GM10248 (cell line): ENCODE data around the gene RUNDC1.

Experiments
- CTCF ChIA-PET: fragments of 300-600 bp; sonication (Branson Sonifier 250); formaldehyde crosslinking; extraction: SDS; loops from one replicate; lab custom pipeline; 2021; ENCODE audit warnings: antibody characterized with exemption; lab: Yijun Ruan, JAX
- POLR2A ChIA-PET: fragments of 350-650 bp; sonication (Branson Sonifier 250); formaldehyde crosslinking; extraction: SDS; loops from one replicate; lab custom pipeline; 2020; ENCODE audit warnings: antibody characterized with exemption; lab: Yijun Ruan, JAX
- DNase-seq: peaks from one replicate; pipeline ENCODE4 v3.0.0; 2012; ENCODE audit errors: extremely low spot score
- CTCF ChIP-seq: IDR thresholded peaks from 2 replicates; pipeline ENCODE4 v1.5.1; 2012; ENCODE audit warnings: mild to moderate bottlenecking, low read depth; ENCODE audit errors: extremely low read depth, missing control alignments, control extremely low read depth

The RUNDC1 gene

GRCh38 chr17:43018008-43018853 lies 37.9 kb downstream of the RUNDC1 start:
- DNase-seq, result no peak
- CTCF ChIA-PET, result interaction anchor here (1.0 to 2.6 kb wide), 4 partner anchors 9 to 30 kb away, joined by 3 to 6 read pairs (median 4); partner anchors contain the start of gene RPL27
- POLR2A ChIA-PET, result interaction anchor here (0.6 to 1.3 kb wide), 4 partner anchors 10 to 297 kb away, joined by 3 to 4 read pairs (median 4); partner anchors contain the start of gene IFI35
- no peak for TF ChIP-seq CTCF

DNA sequence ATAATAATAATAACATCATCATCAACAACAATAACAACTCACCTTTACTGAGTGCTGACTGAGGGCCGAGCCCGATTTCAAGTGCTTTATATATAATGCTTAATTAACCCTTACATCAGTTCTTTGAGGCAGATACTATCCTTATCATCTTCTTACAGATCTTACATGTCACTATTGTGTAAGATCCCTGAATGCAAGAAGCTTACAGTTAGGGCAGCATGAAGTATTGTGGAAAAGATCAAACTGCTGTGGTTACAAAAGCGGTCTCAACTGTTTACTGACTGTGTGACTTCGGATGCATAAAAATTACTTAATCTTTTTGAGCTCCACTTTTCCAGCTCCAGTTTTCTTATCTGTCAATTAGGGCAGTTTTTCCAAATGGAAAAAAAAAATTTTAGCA lies 38.6 kb downstream of the RUNDC1 start:
- ChIA-PET POLR2A (interaction anchor here (0.6 kb wide), 2 partner anchors 11 to 187 kb away, joined by 4 read pairs; no protein-coding TSS in a partner anchor), CTCF (interaction anchor here (1.0 to 2.6 kb wide), 3 partner anchors 10 to 29 kb away, joined by 3 to 6 read pairs (median 3); partner anchors contain the start of gene RPL27)
- TF ChIP-seq CTCF, result no peak
- no peak for DNase-seq

DNA sequence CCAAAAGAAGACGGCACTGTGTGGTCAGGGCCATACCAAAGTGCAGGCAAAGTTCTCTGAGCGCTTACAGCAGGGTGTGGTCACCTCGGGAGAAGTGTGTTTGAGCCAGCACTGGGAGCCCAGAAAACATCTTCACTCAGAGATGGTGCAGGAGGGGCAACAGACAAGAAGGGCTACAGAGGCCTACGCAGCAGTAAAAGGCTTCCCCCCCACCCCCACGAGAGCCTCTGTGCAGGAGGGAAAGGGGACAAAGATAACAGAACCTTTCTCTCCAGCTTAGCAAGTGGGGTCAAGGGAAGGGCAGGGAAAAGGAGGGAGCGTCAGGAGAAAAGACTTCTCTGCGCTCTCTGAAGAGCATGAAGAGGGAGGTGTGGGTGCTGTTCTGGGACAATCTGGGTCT lies 39.1 kb downstream of the RUNDC1 start:
- no peak for TF ChIP-seq CTCF
- CTCF ChIA-PET, result interaction anchor here (1.0 to 2.6 kb wide), 2 partner anchors 9 to 22 kb away, joined by 3 to 6 read pairs; partner anchors contain the start of gene RPL27
- DNase-seq, result no peak
- POLR2A ChIA-PET, result no interaction called here

GRCh38 chr17:43020030-43020621 lies 39.8 kb downstream of the RUNDC1 start:
- ChIA-PET POLR2A (interaction anchor here (0.5 to 1.0 kb wide), 2 partner anchors 8 to 125 kb away, joined by 3 read pairs; no protein-coding TSS in a partner anchor), CTCF (no interaction called here)
- DNase-seq, result no peak
- TF ChIP-seq CTCF, result no peak

DNA sequence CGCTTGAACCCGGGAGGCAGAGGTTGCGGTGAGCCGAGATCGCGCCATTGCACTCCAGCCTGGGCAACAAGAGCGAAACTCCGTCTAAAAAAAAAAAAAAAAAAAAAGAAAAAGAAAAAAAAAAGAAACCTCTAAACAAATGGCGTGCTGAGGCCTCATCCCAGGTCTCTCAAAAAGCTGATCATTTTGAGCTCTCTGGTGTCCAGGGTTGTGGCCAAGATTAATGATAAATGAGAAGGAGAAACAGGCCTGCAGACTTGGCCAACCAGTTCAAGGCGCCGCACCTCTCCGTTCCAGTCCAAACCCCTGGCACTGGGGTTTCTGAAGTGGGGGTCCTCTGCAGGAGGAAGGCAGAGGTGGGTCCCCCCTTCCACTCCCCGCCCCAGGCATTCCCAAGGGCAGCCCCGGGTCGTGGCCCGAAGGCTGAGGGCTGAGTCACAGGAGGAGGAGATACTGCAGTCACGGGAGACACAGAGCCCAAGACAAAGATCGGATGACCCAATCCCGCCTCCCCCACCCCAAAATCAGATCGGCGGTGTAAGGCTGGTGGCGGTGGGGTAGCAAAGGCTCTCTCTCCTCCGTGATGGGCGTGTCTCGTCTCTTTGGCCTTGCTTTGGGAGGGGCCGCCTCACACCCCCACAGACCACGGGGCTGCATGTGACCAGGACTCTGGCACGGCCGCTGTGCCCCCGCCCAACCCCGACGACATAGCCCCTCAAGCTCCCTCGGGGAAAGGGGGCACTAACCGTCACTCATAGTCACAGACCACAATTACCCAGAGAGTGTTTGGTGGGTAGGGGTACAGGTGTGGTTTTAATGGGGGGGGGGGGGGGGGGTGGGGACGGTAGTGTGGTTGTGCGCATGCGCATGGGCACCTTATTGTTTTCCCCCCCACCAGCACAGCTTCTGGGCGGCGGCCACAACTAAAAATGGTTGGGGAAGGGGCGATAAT lies 40.7 kb downstream of the RUNDC1 start:
- POLR2A ChIA-PET, result interaction anchor here (0.5 to 1.4 kb wide), 3 partner anchors 9 to 124 kb away, joined by 3 read pairs; partner anchors contain the start of gene RPL27
- peak; percentile 57 for DNase-seq
- TF ChIP-seq CTCF, result no peak
- CTCF ChIA-PET, result interaction anchor here (1.2 kb wide), 1 partner anchor 10 kb away, joined by 3 read pairs; no protein-coding TSS in a partner anchor
